Subcutaneous abdominal adipose tissue (tissue), 5 donors: Measurements from ENCODE around the gene DIPK1B.

ENCODE experiments used
- H3K27ac ChIP-seq: one replicate; pipeline ENCODE4 v1.7.0; 2013; ENCODE audit warnings: low read depth, mild to moderate bottlenecking, inconsistent platforms, low read length, moderate library complexity
- H3K27me3 ChIP-seq, 5 donors: one replicate each; pipeline ENCODE4 v1.7.0; 2013; ENCODE audit warnings: low read length in 5 of 5, inconsistent platforms in 1 of 5; ENCODE audit not compliant: control insufficient read depth in 5 of 5, insufficient read depth in 4 of 5
- H3K36me3 ChIP-seq, 5 donors: one replicate each; pipeline ENCODE4 v1.7.0; 2013; ENCODE audit warnings: low read length in 5 of 5; ENCODE audit not compliant: control insufficient read depth in 5 of 5, insufficient read depth in 5 of 5
- H3K4me1 ChIP-seq, 5 donors: one replicate each; pipeline ENCODE4 v1.7.0; 2013; ENCODE audit warnings: low read length in 5 of 5, mild to moderate bottlenecking in 3 of 5, moderate library complexity in 1 of 5; ENCODE audit not compliant: control insufficient read depth in 5 of 5, insufficient read depth in 5 of 5
- H3K4me3 ChIP-seq, 5 donors: one replicate each; pipeline ENCODE4 v1.7.0; 2013; ENCODE audit warnings: low read length in 5 of 5, low read depth in 1 of 5
- H3K9ac ChIP-seq, 5 donors: one replicate each; pipeline ENCODE4 v1.7.0; 2013; ENCODE audit warnings: low read length in 5 of 5, mild to moderate bottlenecking in 4 of 5, moderate library complexity in 3 of 5
- H3K9me3 ChIP-seq, 5 donors: one replicate each; pipeline ENCODE4 v1.7.0; 2013; ENCODE audit warnings: low read length in 5 of 5; ENCODE audit not compliant: control insufficient read depth in 5 of 5
- donor health status: healthy.
- donor health status: healthy.
- donor health status: healthy.
- donor health status: healthy.
- donor health status: healthy.

Gene DIPK1B

DNA sequence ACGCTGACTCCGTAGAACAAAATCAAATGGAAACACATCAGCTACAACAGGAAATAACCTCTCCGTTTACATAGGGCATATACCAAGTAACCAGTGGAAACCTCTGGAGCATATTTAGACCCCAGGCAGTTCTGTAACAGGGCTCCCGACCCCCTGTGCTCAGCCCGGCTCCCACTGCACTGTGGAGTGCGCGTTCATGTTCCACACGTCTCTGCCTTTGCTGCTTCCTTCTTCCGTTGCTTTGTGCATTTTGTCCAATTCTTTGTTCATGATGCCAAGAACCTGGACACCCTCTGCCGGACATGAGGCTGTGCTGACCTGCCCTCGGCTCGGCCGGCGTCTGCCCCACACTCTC lies 19.3 kb upstream of the DIPK1B start:
- peaks cover 2 to 60% (median 47%) of the 10 kb centered on the region in 5 donors for H3K4me1 ChIP-seq
- H3K9ac ChIP-seq, result no peak overlapping the region

DNA sequence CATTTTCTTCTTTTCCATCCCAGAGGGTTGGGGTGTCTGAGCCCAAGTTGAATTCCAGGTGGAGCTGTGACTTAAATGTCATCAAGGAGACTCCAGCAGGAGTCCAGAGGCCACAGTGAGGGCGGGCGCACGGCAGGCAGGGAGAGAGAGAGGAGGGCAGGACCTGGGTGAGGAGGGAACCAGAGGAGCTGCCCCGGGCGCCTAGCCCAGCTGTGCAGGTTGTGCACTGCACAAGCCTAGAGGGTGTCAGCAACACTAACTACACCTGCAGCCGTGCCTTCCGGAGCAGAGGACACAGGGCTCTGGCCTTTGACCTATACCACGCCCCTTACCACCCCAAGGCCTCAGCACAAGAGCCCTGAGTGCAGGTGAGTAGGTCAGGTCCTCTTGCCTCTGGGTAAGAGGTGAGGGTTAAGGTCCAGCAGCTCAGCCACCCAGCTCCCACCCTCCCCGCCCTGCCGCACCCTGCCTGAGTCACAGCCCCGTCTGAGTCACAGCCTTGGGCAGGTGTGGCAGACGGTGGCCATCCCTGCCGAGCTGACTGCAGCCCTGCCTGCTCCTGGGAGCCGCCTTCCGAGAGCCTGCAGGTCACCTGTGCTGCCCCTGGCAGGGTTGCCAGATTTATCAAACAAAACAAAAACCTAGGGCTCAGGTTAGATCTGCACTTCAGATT lies 18.7 kb upstream of the DIPK1B start:
- Histone ChIP-seq H3K9ac (no peak overlapping the region), H3K9me3 (no peaks in the 10 kb centered on the region), H3K4me3 (no peak overlapping the region), H3K27me3 (peaks cover 0 to 4% (median 0%) of the 10 kb centered on the region in 5 donors), H3K36me3 (no peaks in the 10 kb centered on the region), H3K4me1 (peaks cover 0 to 55% (median 43%) of the 10 kb centered on the region in 5 donors), H3K27ac (no peak overlapping the region)

More for the DNA sequence above, 19.3 kb upstream of the DIPK1B start:
- Histone ChIP-seq H3K27ac (no peak overlapping the region), H3K36me3 (no peaks in the 10 kb centered on the region), H3K27me3 (peaks cover 0 to 4% (median 0%) of the 10 kb centered on the region in 5 donors), H3K4me3 (no peak overlapping the region), H3K9me3 (no peaks in the 10 kb centered on the region)

- no peaks in the 10 kb centered on the region for H3K9me3 ChIP-seq
- H3K36me3 ChIP-seq, result no peaks in the 10 kb centered on the region
- no peak overlapping the region for H3K9ac ChIP-seq
- peaks cover 0 to 4% (median 0%) of the 10 kb centered on the region in 5 donors for H3K27me3 ChIP-seq
- H3K4me3 ChIP-seq, result no peak overlapping the region
- peaks cover 0 to 48% (median 37%) of the 10 kb centered on the region in 5 donors for H3K4me1 ChIP-seq
- no peak overlapping the region for H3K27ac ChIP-seq
These were observed 18.1 kb upstream of the DIPK1B start for GRCh38 chr9:136694163-136694871.

GRCh38 chr9:136694872-136695247 lies 17.5 kb upstream of the DIPK1B start:
- no peaks in the 10 kb centered on the region for H3K9me3 ChIP-seq
- peaks cover 0 to 4% (median 0%) of the 10 kb centered on the region in 5 donors for H3K27me3 ChIP-seq
- H3K4me3 ChIP-seq, result no peak overlapping the region
- no peak overlapping the region for H3K27ac ChIP-seq
- no peaks in the 10 kb centered on the region for H3K36me3 ChIP-seq
- no peak overlapping the region for H3K9ac ChIP-seq
- peaks cover 0 to 44% (median 35%) of the 10 kb centered on the region in 5 donors for H3K4me1 ChIP-seq

GRCh38 chr9:136695435-136695895 lies 16.9 kb upstream of the DIPK1B start:
- no peak overlapping the region for H3K27ac ChIP-seq
- peaks cover 0 to 44% (median 31%) of the 10 kb centered on the region in 5 donors for H3K4me1 ChIP-seq

GRCh38 chr9:136695955-136696354 lies 16.4 kb upstream of the DIPK1B start:
- Histone ChIP-seq H3K9me3 (no peaks in the 10 kb centered on the region), H3K4me1 (peaks cover 0 to 44% (median 33%) of the 10 kb centered on the region in 5 donors), H3K4me3 (no peak overlapping the region), H3K36me3 (no peaks in the 10 kb centered on the region), H3K27me3 (peaks cover 0 to 4% (median 0%) of the 10 kb centered on the region in 5 donors), H3K9ac (no peak overlapping the region), H3K27ac (no peak overlapping the region)

More at GRCh38 chr9:136695435-136695895, 16.9 kb upstream of the DIPK1B start:
- Histone ChIP-seq H3K4me3 (no peak overlapping the region), H3K36me3 (no peaks in the 10 kb centered on the region), H3K9me3 (no peaks in the 10 kb centered on the region), H3K27me3 (peaks cover 0 to 4% (median 0%) of the 10 kb centered on the region in 5 donors), H3K9ac (no peak overlapping the region)

- H3K9me3 ChIP-seq, result no peaks in the 10 kb centered on the region
- no peak overlapping the region for H3K4me3 ChIP-seq
- H3K9ac ChIP-seq, result no peak overlapping the region
- H3K27me3 ChIP-seq, result peaks cover 0 to 4% (median 0%) of the 10 kb centered on the region in 5 donors
- peaks cover 0 to 49% (median 38%) of the 10 kb centered on the region in 5 donors for H3K4me1 ChIP-seq
- H3K27ac ChIP-seq, result no peak overlapping the region
- no peaks in the 10 kb centered on the region for H3K36me3 ChIP-seq
These were observed 15.9 kb upstream of the DIPK1B start for GRCh38 chr9:136696502-136696901.

GRCh38 chr9:136697146-136697820 lies 15.1 kb upstream of the DIPK1B start:
- Histone ChIP-seq H3K4me1 (peaks cover 0 to 49% (median 39%) of the 10 kb centered on the region in 5 donors), H3K27ac (peak overlapping the region; percentile 65), H3K9me3 (no peaks in the 10 kb centered on the region), H3K36me3 (no peaks in the 10 kb centered on the region), H3K9ac (peak overlapping the region in 2 of 5 donors; percentile 2 to 60), H3K27me3 (peaks cover 0 to 4% (median 0%) of the 10 kb centered on the region in 5 donors), H3K4me3 (peak overlapping the region in 1 of 5 donors; percentile 16)

GRCh38 chr9:136697821-136698526 lies 14.4 kb upstream of the DIPK1B start:
- H3K36me3 ChIP-seq, result no peaks in the 10 kb centered on the region
- H3K27ac ChIP-seq, result peak overlapping the region; percentile 65
- H3K4me3 ChIP-seq, result no peak overlapping the region
- peak overlapping the region in 2 of 5 donors; percentile 2 to 60 for H3K9ac ChIP-seq
- no peaks in the 10 kb centered on the region for H3K9me3 ChIP-seq
- H3K4me1 ChIP-seq, result peaks cover 0 to 49% (median 36%) of the 10 kb centered on the region in 5 donors
- peaks cover 0 to 4% (median 0%) of the 10 kb centered on the region in 5 donors for H3K27me3 ChIP-seq
